ENCODE measurements around the gene CCDC178. TPM values are rescaled to one million over a fixed set of nuclear protein-coding genes. Genes with fewer than 3 reads are reported as not detected.

Gene CCDC178
- total RNA-seq, 4 donors from 2014 or later, result 0.78 to 8.7 (median 2.2) TPM

DNA sequence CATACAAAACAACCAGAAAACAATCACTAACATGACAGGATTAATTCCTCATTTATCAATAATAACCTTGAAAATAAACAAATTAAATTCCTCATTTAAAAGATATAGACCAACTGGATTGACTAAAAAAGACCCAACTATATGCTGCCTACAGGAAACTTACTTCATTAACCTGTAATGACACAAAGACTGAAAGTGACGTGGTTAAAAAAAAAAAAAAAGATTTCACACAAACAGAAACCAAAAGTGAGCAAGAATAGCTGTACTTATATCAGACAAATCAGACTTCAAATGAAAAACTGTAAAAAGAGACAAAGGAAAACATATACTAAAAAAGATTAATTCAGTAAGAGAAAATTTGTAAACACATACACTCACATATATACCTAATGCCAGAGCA, 201.2 kb downstream of the CCDC178 start:
- Histone ChIP-seq H3K27ac (no peak overlapping the region), H3K9me3 (peaks cover 0 to 19% (median 0%) of the 10 kb centered on the region in 4 donors), H3K4me1 (no peaks in the 10 kb centered on the region), H3K36me3 (no peaks in the 10 kb centered on the region), H3K4me3 (no peak overlapping the region), H3K27me3 (no peaks in the 10 kb centered on the region)
- 90 to 92% methylated on average over 1 of the region's 1 CpG for whole genome bisulfite sequencing, 2 donors
- TF ChIP-seq POLR2A (IDR thresholded peaks at IDR 0.05), result no peak
- TF ChIP-seq EP300 (IDR thresholded peaks at IDR 0.05), result no peak
- DNase-seq (ENCODE audit: low spot score in 2 of 2), result no peak

GRCh38 chr18:33232318-33232626, 208.2 kb downstream of the CCDC178 start:
- Histone ChIP-seq H3K36me3 (no peaks in the 10 kb centered on the region), H3K27ac (no peak overlapping the region), H3K9me3 (no peaks in the 10 kb centered on the region), H3K4me1 (no peaks in the 10 kb centered on the region), H3K27me3 (no peaks in the 10 kb centered on the region), H3K4me3 (no peak overlapping the region)
- DNase-seq (ENCODE audit: low spot score in 2 of 2), result no peak
- TF ChIP-seq POLR2A (IDR thresholded peaks at IDR 0.05) (no peak), EP300 (IDR thresholded peaks at IDR 0.05) (no peak), CTCF (IDR thresholded peaks at IDR 0.05) (no peak)

DNA sequence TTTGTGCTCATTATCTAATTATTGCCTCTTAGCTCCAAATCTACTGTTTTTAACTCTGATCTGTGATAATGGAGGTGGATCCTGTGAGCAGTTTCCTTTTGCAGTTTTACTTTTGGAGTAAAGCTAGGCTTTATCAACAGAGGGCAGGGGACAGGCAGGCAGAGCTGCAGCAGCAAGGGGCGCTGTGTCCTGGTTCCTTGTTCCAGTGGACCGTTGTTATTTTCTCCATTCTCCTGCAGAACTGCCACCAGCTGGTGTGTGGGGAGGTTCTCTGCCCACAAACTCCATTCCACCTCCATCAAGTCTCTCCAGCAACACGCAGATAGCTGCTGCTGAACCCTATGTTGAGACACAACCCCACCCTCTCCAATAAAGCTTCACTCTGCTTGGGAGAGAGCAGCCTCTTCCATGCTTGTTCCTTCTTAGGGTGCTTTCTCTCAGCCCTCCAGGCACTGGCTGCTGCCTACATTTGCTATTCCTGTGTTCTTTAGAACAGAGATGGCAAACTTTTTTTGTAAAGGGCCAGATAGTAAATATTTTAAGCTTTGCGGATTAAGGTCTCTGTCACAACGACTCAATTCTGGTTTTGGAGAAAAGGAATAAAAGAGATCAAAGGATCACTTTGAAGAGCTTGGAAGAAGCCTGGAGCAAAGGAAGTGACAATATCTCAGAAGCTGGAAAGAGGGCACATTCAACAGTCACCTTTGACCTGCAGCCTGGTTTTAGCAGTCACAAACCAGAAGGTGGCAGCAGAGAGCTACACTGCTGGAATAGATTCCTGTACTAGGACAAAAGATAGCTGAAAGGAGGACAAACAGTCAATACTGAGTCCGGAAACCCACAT, 208.8 kb downstream of the CCDC178 start:
- Histone ChIP-seq H3K27me3 (no peaks in the 10 kb centered on the region), H3K4me3 (no peak overlapping the region), H3K4me1 (no peaks in the 10 kb centered on the region), H3K27ac (no peak overlapping the region), H3K9me3 (no peaks in the 10 kb centered on the region), H3K36me3 (no peaks in the 10 kb centered on the region)
- TF ChIP-seq EP300 (IDR thresholded peaks at IDR 0.05) (no peak), CTCF (IDR thresholded peaks at IDR 0.05) (peak; percentile 68 to 83 (median 77))
- DNase-seq (ENCODE audit: low spot score in 2 of 2), result peak; percentile 49 to 78
- WGBS, 2 donors, result 61% methylated on average over 6 of the region's 6 CpGs

- TF ChIP-seq POLR2A (IDR thresholded peaks at IDR 0.05) (no peak), EP300 (IDR thresholded peaks at IDR 0.05) (no peak)
- WGBS, 2 donors, result 72 to 76% methylated on average over 2 of the region's 2 CpGs
Observed at GRCh38 chr18:33212363-33212762, 228.2 kb downstream of the CCDC178 start.

DNA sequence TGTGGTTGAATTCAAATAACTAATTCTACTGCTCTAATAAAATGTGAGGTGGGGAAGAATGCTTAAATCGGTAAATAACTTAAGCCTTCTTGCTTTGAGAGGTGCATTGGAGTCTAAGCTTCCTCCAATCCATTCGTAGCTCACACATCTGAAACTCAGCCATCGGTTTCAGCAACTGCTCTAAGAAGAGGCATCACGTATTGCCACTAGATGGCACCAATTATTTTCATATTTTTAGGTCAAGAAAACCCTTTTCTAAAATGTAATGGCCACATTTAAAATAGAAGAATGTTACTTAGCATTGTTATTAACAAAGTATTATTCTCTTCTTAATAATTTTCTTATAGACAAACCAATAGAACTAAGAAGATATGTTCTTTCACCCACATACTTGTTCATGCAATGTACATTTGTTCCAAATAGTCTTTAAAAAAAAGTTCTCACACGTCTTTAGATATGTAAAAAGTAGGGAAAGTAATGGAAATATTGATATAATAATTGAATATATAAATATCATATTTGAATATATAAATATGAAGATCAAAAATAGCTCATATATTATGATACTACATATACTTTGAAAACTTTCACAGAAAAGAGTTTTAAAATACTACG, 229.8 kb downstream of the CCDC178 start:
- TF ChIP-seq EP300 (IDR thresholded peaks at IDR 0.05), result no peak
- TF ChIP-seq POLR2A (IDR thresholded peaks at IDR 0.05), result no peak
- peak in 3 of 5 experiments; percentile 42 to 58 (median 44) for TF ChIP-seq CTCF (IDR thresholded peaks at IDR 0.05)
- H3K36me3 ChIP-seq, result no peaks in the 10 kb centered on the region
- no peak overlapping the region for H3K27ac ChIP-seq
- H3K4me3 ChIP-seq, result no peak overlapping the region
- 32 to 33% methylated on average over 6 of the region's 6 CpGs for WGBS, 2 donors
- H3K9me3 ChIP-seq, result no peaks in the 10 kb centered on the region
- H3K27me3 ChIP-seq, result no peaks in the 10 kb centered on the region
- no peak for DNase-seq (ENCODE audit: low spot score in 2 of 2)
- no peaks in the 10 kb centered on the region for H3K4me1 ChIP-seq

More at GRCh38 chr18:33212363-33212762, 228.2 kb downstream of the CCDC178 start:
- no peaks in the 10 kb centered on the region for H3K27me3 ChIP-seq
- no peaks in the 10 kb centered on the region for H3K4me1 ChIP-seq
- no peak for DNase-seq (ENCODE audit: low spot score in 2 of 2)
- H3K27ac ChIP-seq, result no peak overlapping the region
- H3K9me3 ChIP-seq, result no peaks in the 10 kb centered on the region
- no peak overlapping the region for H3K4me3 ChIP-seq
- no peaks in the 10 kb centered on the region for H3K36me3 ChIP-seq

DNA sequence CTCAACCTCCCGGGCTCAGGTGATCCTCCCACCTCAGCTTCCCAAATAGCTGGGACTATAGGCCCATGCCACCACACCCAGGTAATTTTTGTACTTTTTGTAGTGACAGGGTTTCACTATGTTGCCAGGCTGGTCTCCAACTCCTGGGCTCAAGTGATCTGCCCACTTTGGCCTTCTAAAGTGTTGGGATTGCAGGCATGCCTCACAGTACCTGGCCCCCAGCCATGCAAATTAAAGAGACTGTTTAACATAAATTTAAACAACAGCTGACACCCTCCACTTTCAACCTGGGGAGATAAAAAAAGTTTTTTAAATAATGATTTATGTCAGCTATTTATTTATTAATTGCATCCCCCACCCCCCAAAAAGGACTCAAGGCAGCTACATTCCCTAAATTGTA, 234.7 kb downstream of the CCDC178 start:
- WGBS, 2 donors, result 77 to 89% methylated on average over 1 of the region's 1 CpG
- no peak for DNase-seq (ENCODE audit: low spot score in 2 of 2)
- Histone ChIP-seq H3K9me3 (no peaks in the 10 kb centered on the region), H3K36me3 (no peaks in the 10 kb centered on the region), H3K4me1 (peaks cover 0 to 3% (median 0%) of the 10 kb centered on the region in 4 donors), H3K4me3 (no peak overlapping the region), H3K27me3 (no peaks in the 10 kb centered on the region), H3K27ac (no peak overlapping the region)
- no peak for TF ChIP-seq POLR2A (IDR thresholded peaks at IDR 0.05)
- TF ChIP-seq CTCF (IDR thresholded peaks at IDR 0.05), result no peak
- TF ChIP-seq EP300 (IDR thresholded peaks at IDR 0.05), result no peak
